ENCODE results near the gene GLI3. TPM values are rescaled to one million over a fixed set of nuclear protein-coding genes. Genes with fewer than 3 reads are reported as not detected.

GLI3 gene
- total and polyA plus RNA-seq, 10 of the 15 experiments (the other 5 are each of a cell fraction or from before 2014, with no cell fraction given): 0.01 TPM; not detected in 8

- no peak for ATAC-seq
- DNase-seq (ENCODE audit: low read depth, low spot score): no peak
- SMC1A ChIA-PET (ENCODE audit: uncharacterized antibody, unreplicated experiment): interaction anchor here (0.6 to 1.0 kb wide), 2 partner anchors 10 to 534 kb away, joined by 3 read pairs; no protein-coding TSS in a partner anchor
- FAIRE-seq: no peak
- RAD21 ChIA-PET (ENCODE audit: unreplicated experiment): no interaction called here
- Histone ChIP-seq H3K27me3 (replicated peaks in 1 of 2; ENCODE audit: control insufficient read depth in 2 of 2, insufficient read depth in 2 of 2, low read length in 1 of 2) (no peaks in the 10 kb centered on the region; a peak in 1 of 4 replicates), H3K4me2 (ENCODE audit: control insufficient read depth, insufficient read depth) (no peak overlapping the region), H3K4me3 (no peak overlapping the region), H2AFZ (ENCODE audit: control insufficient read depth, low read depth, low read length) (no peak overlapping the region), H3K27ac (ENCODE audit: control insufficient read depth, insufficient read depth) (no peak overlapping the region), H3K9ac (ENCODE audit: control insufficient read depth, insufficient read depth, low read length) (no peak overlapping the region), H4K20me1 (ENCODE audit: control insufficient read depth, insufficient read depth) (no peaks in the 10 kb centered on the region), H3K36me3 (ENCODE audit: control insufficient read depth in 2 of 2, insufficient read depth in 2 of 2, low read length in 1 of 2) (no peaks in the 10 kb centered on the region), H3K9me3 (replicated peaks; ENCODE audit: control insufficient read depth, insufficient read depth, low read length) (no peaks in the 10 kb centered on the region), H3K4me1 (ENCODE audit: control insufficient read depth, insufficient read depth, low read length) (no peaks in the 10 kb centered on the region), H3K79me2 (ENCODE audit: control insufficient read depth, insufficient read depth, low read length) (no peaks in the 10 kb centered on the region)
- CTCF ChIA-PET: no interaction called here
- no TSS peak for BruUV-seq (replicated peaks)
- intact Hi-C loops (cut with micrococcal nuclease; ENCODE audit: unreplicated experiment) (no loop called here), in situ Hi-C loops (cut with MboI) (no loop called here)
- 77% methylated on average over 5 of the region's 5 CpGs for WGBS (ENCODE audit: insufficient coverage, insufficient replicate concordance, low lambda C conversion rate, missing lambda C conversion rate)
- TF ChIP-seq E4F1 (IDR thresholded peaks at IDR 0.05; ENCODE audit: borderline replicate concordance, partially characterized antibody) (no peak), E2F8 (IDR thresholded peaks at IDR 0.05; ENCODE audit: low read depth, partially characterized antibody) (no peak), NBN (IDR thresholded peaks at IDR 0.05) (no peak), BCL11A (IDR thresholded peaks at IDR 0.05; ENCODE audit: low read depth, low read length) (no peak)
- POLR2A ChIA-PET: no interaction called here
These were observed 146.2 kb downstream of the GLI3 start for GRCh38 chr7:42090806-42091205.

Data from GM12878 (cell line).